Adipocyte (in vitro differentiated cells): ENCODE measurements around the gene LDHAL6B.

ENCODE experiments used
- DNase-seq: peaks from one replicate; pipeline ENCODE4 v3.0.0-alpha.2; 2015; ENCODE audit warnings: low read depth
- H3K27me3 ChIP-seq: replicated peaks from 2 replicates; pipeline ENCODE4 v1.7.0; 2013; ENCODE audit warnings: mild to moderate bottlenecking, low read length, moderate library complexity; ENCODE audit not compliant: control insufficient read depth, insufficient read depth
- H3K36me3 ChIP-seq: 2 replicates; pipeline ENCODE4 v1.7.0; 2013; ENCODE audit warnings: low read length, mild to moderate bottlenecking, moderate library complexity; ENCODE audit not compliant: control insufficient read depth, insufficient read depth, severe bottlenecking
- H3K4me1 ChIP-seq: 2 replicates; pipeline ENCODE4 v1.7.0; 2013; ENCODE audit warnings: mild to moderate bottlenecking, low read length, moderate library complexity; ENCODE audit not compliant: control insufficient read depth, insufficient read depth
- H3K4me3 ChIP-seq: 2 replicates; pipeline ENCODE4 v1.7.0; 2013; ENCODE audit warnings: mild to moderate bottlenecking, low read length, moderate library complexity
- H3K9ac ChIP-seq: 2 replicates; pipeline ENCODE4 v1.7.0; 2013; ENCODE audit warnings: mild to moderate bottlenecking, low read length, moderate library complexity
- H3K9me3 ChIP-seq: 2 replicates; pipeline ENCODE4 v1.7.0; 2013; ENCODE audit warnings: mild to moderate bottlenecking, low read length, moderate library complexity; ENCODE audit not compliant: control insufficient read depth

Gene LDHAL6B

DNA sequence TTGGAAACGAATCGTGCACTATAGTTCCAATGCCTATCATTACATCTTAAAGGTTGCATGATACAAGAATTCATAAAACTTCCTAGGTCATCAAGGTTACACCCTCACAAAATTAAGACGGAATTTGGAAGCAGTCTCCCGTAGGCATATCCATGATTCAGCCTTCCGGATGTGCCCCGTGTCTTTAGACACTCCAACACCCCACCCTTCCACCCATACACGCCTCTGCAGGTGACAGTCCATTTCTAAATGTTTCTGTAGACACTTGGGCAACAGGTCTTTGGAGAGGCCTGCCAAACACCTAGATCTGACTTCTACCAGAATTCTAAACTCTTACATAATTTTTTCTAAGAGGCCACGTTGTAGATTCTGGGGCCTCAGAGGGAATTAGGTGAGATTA lies 49.8 kb downstream of the LDHAL6B start:
- no peak overlapping the region for H3K4me3 ChIP-seq
- DNase-seq: no peak
- peaks cover 40% of the 10 kb centered on the region for H3K36me3 ChIP-seq
- H3K4me1 ChIP-seq: no peaks in the 10 kb centered on the region
- H3K9me3 ChIP-seq: no peaks in the 10 kb centered on the region
- H3K9ac ChIP-seq: no peak overlapping the region
- no peaks in the 10 kb centered on the region for H3K27me3 ChIP-seq

DNA sequence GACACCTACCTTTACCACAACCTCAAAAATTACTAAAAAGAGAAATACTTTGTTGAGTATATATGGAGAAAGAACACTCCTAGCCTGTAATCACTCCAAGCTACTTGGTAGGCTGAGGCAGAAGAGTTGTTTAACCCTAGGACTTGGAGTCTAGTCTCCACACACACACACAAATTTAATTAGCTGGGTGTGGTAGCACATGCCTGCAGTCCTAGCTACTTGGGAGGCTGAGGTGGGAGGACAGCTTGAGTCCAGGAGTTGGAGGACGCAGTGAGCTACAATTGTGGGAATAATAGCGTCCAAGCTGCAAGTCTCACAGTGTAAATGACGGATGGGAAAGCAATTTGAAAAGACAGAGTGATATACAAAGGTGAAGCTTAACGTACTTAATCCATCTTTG lies 50.5 kb downstream of the LDHAL6B start:
- H3K36me3 ChIP-seq: peaks cover 40% of the 10 kb centered on the region
- DNase-seq: no peak
- H3K27me3 ChIP-seq: no peaks in the 10 kb centered on the region
- H3K4me1 ChIP-seq: no peaks in the 10 kb centered on the region
- no peak overlapping the region for H3K9ac ChIP-seq
- H3K9me3 ChIP-seq: no peaks in the 10 kb centered on the region
- no peak overlapping the region for H3K4me3 ChIP-seq
